Fibroblast of the aortic adventitia (primary cell): ENCODE data around the gene PLA2G2D. TPM values are rescaled to one million over a fixed set of nuclear protein-coding genes. Genes with fewer than 3 reads are reported as not detected.
A peak's percentile ranks its signal among the peaks of the same experiment; 100 is the strongest.

Source experiments
- DNase-seq: peaks from one replicate; pipeline ENCODE4 v3.0.0-alpha.2; 2010; ENCODE audit warnings: low read depth
- H3K4me3 ChIP-seq: 2 replicates; pipeline ENCODE4 v1.5.1; 2011; ENCODE audit warnings: low read depth, mild to moderate bottlenecking, control low read depth, low read length, moderate library complexity
- total RNA-seq: library from RNA; depleted of rRNA; stranded (reverse); fragments of >200 nt; gene quantifications from 2 replicates; pipeline ENCODE4 v1.2.3, GENCODE V29; 2012; ENCODE audit warnings: low replicate concordance
- TF ChIP-seq, protein P1 (sequence below): IDR thresholded peaks from 2 replicates; pipeline ENCODE4 v1.5.1; 2011; ENCODE audit warnings: mild to moderate bottlenecking, low read length, control low read depth, inconsistent platforms; ENCODE audit not compliant: insufficient read depth

The PLA2G2D gene
- total RNA-seq, 1 donor = not detected

DNA sequence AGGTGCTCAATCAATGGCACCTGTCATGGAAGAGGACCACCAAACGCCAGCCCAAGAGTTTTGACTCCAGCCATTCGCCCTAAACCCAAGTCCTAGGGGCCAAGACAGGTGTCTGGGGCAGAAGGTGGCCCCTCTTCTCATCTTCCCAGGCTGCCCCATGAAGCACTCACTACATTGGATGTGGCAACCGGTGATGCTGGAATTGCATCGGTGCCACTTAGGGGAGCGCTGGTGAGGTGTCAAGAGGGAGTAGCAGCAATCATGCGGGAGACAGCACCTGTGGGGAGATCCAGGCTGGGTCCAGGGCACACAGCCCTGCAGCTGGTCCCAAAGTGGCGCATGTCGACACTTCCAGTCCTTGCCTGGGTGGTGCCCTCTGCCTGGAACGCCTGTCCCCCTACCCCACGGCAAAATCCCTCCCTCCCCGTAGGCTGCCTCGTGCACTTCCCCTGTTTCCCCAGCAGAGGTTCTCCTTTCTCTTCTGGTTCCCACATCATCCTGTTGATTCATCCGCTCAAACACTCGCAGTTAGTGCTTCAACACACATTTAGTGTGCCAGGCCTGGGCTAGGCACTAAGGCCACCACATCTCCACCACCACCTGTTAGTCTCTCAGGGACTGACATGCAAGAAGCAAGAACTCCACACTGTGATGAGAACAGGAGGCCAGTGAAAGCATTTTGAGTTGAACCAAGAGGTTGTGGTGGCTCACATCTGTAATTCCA lies 18.5 kb downstream of the PLA2G2D start:
- peak; percentile 75 for DNase-seq
- TF ChIP-seq, protein P1, sequence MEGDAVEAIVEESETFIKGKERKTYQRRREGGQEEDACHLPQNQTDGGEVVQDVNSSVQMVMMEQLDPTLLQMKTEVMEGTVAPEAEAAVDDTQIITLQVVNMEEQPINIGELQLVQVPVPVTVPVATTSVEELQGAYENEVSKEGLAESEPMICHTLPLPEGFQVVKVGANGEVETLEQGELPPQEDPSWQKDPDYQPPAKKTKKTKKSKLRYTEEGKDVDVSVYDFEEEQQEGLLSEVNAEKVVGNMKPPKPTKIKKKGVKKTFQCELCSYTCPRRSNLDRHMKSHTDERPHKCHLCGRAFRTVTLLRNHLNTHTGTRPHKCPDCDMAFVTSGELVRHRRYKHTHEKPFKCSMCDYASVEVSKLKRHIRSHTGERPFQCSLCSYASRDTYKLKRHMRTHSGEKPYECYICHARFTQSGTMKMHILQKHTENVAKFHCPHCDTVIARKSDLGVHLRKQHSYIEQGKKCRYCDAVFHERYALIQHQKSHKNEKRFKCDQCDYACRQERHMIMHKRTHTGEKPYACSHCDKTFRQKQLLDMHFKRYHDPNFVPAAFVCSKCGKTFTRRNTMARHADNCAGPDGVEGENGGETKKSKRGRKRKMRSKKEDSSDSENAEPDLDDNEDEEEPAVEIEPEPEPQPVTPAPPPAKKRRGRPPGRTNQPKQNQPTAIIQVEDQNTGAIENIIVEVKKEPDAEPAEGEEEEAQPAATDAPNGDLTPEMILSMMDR = peak; percentile 91

GRCh38 chr1:20099533-20099932 lies 19.8 kb downstream of the PLA2G2D start:
- DNase-seq = no peak
- TF ChIP-seq, protein P1 = no peak
- no peak overlapping the region for H3K4me3 ChIP-seq

More for the DNA sequence above, 18.5 kb downstream of the PLA2G2D start:
- H3K4me3 ChIP-seq = no peak overlapping the region

DNA sequence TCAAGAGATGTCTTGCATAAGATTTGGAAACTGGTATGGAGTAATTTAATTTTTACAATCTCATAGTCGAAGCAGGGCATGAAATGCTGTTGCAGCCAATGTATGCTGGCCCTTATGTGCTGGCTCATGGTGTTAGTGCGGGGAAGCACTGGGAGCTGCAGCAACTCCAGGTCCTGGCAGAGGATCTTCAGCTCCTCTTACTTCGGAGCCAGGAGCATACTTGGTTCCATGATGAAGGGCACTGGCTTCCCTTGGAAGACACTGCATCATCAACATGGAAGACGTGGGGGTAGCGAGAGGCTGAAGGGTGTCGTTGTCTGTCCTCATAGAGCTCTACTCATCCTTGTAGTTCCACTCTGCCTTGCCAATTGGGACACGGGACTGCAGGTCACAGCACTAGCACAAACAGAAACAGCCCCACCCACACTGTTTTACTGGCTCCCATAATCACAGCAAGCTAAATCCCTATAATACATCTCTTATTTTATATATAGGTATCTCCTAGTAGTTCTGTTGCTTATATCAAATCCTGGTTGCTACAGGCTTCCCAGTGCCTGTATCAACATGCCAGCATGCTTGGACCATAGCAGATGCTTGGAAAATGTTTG lies 22.4 kb downstream of the PLA2G2D start:
- H3K4me3 ChIP-seq = no peak overlapping the region

DNA sequence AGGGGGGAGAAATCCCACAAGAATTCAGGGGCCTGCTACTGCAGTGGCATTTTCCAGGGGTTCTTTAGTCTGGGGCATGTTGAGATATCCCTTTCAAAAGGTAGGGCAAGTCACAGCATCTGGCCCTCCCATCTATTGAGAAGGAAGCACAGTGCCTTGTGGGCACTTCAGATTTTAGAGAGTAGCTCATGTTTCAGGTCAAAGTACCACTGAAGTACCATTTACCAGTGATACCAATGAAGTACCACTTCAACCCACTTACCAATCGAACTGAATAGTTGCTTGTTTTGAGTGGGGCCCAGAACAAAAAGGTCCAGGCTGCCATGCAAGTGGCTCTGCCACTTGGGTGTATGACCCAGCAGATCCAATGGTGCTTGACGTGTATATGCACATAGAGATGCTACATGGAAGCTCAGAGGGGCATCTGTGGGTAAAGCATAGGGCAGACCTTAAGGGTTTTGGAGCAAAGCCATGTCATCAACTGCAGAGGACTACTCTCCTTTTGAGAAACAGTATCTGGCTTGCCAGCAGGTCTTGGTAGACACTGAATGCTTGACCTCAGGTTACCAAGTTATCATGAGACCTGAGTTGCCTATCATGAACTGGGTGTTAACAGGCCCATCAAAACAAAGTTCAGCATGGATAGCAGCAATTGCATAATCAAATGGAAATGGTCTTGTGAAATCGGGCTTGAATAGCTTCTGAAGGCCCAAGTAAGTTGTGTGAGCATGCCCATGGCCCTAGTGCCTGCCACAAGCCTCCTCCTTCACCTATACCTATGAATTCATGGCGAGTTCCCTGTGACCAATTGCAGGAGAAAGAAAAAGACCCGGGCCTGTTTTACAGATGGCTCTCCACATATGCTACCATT lies 23.5 kb downstream of the PLA2G2D start:
- H3K4me3 ChIP-seq = no peak overlapping the region
- no peak for DNase-seq
- TF ChIP-seq, protein P1 = no peak

More for the DNA sequence above, 22.4 kb downstream of the PLA2G2D start:
- DNase-seq = no peak
- TF ChIP-seq, protein P1 = no peak

DNA sequence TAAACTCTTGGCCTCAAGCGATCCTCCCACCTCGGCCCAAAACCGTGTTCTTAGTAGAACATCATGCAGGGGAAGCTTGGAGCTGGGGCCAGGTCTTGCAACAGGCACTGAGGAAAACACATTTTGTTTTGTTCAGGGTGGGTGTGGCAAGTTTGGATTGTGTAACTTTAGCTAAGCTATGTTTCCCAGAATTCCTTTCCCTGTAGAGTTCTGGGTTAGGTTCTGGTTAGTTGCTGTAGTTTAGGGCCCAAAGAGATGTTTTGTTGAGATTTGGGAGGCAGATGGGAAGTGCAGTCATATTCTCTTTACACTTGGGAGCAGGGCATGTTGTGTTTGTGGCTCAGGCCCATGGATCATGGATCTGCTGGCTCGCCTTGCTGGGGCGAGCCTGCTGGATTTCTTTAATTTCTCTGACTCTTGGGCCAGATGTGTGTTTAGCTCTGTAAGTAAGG lies 25.4 kb downstream of the PLA2G2D start:
- H3K4me3 ChIP-seq = no peak overlapping the region
- DNase-seq = peak; percentile 70
- TF ChIP-seq, protein P1 = no peak

GRCh38 chr1:20093303-20093702 lies 26.0 kb downstream of the PLA2G2D start:
- TF ChIP-seq, protein P1 = no peak
- DNase-seq = no peak
- H3K4me3 ChIP-seq = no peak overlapping the region
